Measurements from ENCODE around the gene MPV17L2.
A peak's percentile ranks its signal among the peaks of the same experiment; 100 is the strongest.
"Not testable (repeated sequence)": the region's sequence is repeated elsewhere in the genome, so short reads cannot be mapped to it uniquely, and the experiment has no call there.

Gene MPV17L2

DNA sequence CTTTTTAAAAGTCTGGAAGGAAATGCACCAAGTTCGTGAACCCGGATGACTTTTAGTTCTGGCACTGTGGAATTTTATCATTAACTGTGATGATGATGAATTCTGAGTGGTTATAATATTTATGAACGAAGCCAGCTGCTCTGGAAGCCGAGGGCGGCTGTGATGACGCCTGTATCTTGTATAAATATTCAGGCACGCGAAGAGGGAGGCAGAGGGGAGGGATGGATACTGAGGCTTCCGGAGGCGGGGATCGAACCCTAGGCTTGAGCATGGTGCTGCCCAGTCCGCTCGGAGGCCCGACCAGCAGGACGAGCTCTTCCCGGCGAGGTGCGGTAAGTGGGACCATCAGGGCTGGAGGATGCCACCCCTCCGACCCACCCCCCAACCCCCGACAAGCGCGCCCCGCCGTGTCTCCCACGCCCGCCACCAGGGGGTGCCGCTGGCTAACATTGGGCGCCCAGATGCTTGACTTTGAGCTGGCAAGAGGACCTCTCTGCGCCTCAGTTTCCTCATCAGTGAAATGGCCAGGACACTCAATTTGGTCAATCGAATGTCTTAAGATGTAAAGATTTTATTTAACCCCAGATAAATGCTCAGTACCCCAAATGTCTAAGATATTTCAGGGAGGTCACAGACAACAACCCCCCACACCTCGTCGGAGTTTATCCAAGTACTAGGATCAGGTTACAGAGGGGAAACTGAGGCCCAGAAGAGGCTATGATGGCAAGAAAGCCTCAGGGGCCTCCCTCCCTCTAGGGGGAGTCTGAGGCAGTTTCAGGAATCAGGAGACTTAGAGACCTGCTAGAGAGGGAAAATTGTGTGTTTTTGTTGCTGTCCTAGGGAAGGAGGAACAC, 15.3 kb downstream of the MPV17L2 start:
- no peaks in the 10 kb centered on the region for H3K9me3 Mint-ChIP-seq
- H3K36me3 Mint-ChIP-seq (ENCODE audit: low read depth) = peaks cover 3% of the 10 kb centered on the region
- DNase-seq = peak; percentile 78
- peaks cover 16% of the 10 kb centered on the region for H3K4me1 Mint-ChIP-seq (ENCODE audit: low read depth)
- no peak overlapping the region for H3K27ac Mint-ChIP-seq
- no peak overlapping the region for H3K4me3 Mint-ChIP-seq
- H3K27me3 Mint-ChIP-seq = peaks cover 8% of the 10 kb centered on the region

DNA sequence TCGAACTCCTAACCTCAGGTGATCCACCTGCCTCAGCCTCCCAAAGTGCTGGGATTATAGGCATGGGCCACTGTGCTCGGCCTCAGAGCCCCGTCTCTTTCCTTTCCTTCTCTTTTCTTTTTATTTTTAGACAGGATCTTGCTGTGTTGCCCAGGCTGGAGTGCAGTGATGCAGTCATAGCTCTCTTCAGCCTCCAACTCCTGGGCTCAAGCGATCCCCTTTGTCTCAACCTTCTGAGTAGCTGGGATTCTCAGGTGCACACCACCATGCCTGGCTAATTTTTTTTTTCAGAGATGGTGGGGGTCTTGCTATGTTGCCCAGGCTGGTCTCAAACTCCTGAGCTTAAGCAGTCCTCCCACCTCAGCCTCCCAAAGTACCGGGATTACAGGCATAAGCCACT, 16.9 kb downstream of the MPV17L2 start:
- H3K27ac Mint-ChIP-seq; H3K4me1 Mint-ChIP-seq (ENCODE audit: low read depth); H3K9me3 Mint-ChIP-seq; H3K36me3 Mint-ChIP-seq (ENCODE audit: low read depth); DNase-seq; H3K4me3 Mint-ChIP-seq: not testable (repeated sequence)
- peaks cover 11% of the 10 kb centered on the region for H3K27me3 Mint-ChIP-seq

DNA sequence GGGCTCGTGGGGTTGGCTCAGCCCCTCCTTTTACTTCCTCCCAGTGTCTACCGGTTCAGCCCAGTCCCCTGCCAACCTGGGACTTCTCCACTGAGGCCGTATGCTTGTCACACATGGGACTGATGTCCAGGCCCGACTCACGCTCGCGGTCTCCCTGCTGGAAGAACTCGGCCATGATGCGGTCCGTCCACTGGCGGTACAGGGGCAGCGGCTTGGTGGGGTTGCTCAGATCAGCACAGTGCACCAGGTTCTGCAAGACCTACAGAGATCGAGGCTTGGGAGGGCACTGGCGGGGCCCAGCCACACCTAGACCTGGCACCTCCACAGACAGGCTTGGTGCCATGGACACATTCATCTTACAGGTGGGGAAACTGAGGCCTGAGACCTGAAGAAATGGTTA, 18.7 kb downstream of the MPV17L2 start:
- Mint-ChIP-seq H3K36me3 (ENCODE audit: low read depth) (no peaks in the 10 kb centered on the region), H3K4me3 (no peak overlapping the region), H3K27ac (no peak overlapping the region), H3K27me3 (peaks cover 11% of the 10 kb centered on the region), H3K4me1 (ENCODE audit: low read depth) (peaks cover 8% of the 10 kb centered on the region), H3K9me3 (no peaks in the 10 kb centered on the region)
- DNase-seq = no peak

DNA sequence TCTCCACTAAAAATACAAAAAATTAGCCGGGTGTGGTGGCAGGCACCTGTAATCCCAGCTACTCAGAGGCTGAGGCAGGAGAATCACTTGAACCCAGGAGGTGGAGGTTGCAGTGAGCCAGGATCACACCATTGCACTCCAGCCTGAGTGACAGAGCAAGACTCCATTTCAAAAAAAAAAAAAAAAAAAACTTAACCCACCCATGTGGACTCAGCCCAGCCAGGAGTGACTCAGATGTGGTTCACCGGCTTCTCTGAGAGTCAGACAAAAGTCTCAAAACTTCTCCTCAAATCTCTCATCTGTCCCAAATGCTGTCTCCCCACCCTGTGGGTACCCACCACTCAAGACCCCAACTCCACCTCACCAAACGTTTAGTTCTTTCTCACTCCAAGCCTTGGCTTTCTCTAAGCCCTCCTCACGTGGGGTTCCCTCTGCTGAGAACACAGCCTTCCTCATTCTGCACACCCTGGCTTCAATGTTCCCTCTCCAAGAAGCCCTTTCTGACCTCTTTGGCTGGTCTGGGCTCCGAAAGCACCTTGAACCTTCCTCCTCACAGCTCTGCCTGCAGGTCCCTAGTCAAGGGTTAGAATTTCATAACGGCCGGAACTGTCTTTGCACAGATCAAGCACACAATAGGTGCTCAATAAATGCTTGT, 21.9 kb downstream of the MPV17L2 start:
- H3K27me3 Mint-ChIP-seq = peaks cover 3% of the 10 kb centered on the region
- H3K9me3 Mint-ChIP-seq = no peaks in the 10 kb centered on the region
- no peak for DNase-seq
- no peaks in the 10 kb centered on the region for H3K36me3 Mint-ChIP-seq (ENCODE audit: low read depth)
- H3K4me3 Mint-ChIP-seq = no peak overlapping the region
- H3K27ac Mint-ChIP-seq = no peak overlapping the region
- peaks cover 8% of the 10 kb centered on the region for H3K4me1 Mint-ChIP-seq (ENCODE audit: low read depth)

DNA sequence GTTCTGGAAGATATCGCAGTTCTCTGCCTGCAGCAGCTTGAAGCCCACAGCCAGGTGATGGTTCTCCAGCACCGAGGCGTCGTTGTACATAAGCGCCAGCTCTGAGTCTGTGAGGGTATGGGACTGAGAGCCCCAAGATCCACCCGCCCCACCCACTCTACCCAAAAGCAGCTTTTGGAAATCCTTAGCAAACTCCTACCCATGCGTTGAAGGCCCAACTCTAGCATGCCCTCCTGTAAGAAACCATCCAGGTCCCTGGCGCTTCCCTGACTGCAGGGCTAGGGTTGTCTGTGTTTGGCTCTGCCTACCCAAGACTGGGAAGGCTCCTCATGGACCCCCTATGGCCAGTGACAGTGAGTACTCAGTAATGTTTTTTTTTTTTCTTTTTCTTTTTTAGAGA, 23.8 kb downstream of the MPV17L2 start:
- Mint-ChIP-seq H3K36me3 (ENCODE audit: low read depth) (no peaks in the 10 kb centered on the region), H3K27ac (no peak overlapping the region), H3K4me1 (ENCODE audit: low read depth) (peaks cover 11% of the 10 kb centered on the region), H3K9me3 (no peaks in the 10 kb centered on the region), H3K4me3 (no peak overlapping the region), H3K27me3 (peaks cover 10% of the 10 kb centered on the region)
- no peak for DNase-seq

DNA sequence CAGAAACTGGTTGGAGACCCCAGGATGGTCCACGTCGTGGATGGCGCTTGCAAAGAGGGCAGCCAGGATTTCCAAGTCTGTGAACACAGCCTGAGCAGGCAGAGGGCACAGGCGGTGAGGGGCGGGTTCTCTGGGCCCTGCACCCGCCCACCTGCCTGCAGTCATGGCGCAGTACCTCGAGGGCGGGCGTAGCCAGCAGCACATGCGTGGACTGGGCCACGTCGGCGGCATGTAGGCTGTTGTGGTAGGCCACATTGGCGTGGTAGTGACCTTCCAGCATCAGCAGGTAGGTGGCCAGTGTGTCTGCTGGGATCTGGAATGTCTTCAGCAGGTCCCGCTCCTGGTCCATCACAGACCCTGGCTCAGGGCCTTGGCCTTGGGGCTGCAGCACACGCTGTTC, 25.1 kb downstream of the MPV17L2 start:
- Mint-ChIP-seq H3K36me3 (ENCODE audit: low read depth) (no peaks in the 10 kb centered on the region), H3K4me3 (no peak overlapping the region), H3K4me1 (ENCODE audit: low read depth) (peaks cover 11% of the 10 kb centered on the region), H3K27me3 (peaks cover 19% of the 10 kb centered on the region), H3K9me3 (no peaks in the 10 kb centered on the region), H3K27ac (no peak overlapping the region)
- no peak for DNase-seq

DNA sequence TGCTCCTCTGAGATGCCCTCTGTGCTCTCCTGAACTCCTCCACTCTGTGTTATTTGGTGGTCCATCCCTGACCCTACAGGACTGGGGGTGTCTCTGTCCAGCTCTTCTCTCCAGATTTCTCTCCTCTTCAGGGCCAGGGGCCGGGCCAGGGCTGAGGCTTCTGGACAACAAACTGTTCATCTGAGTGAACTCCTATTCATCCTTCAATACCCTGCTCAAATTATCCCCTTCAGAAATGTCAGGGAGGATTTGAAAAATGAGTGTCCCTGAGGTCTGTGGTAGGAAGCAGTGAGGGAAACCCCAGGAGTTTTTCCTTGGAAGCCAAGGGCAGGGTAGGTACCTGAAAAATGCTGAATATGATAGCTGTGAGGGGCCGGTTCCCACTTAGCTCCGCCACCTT, 25.6 kb downstream of the MPV17L2 start:
- no peak overlapping the region for H3K4me3 Mint-ChIP-seq
- no peak overlapping the region for H3K27ac Mint-ChIP-seq
- peaks cover 22% of the 10 kb centered on the region for H3K27me3 Mint-ChIP-seq
- H3K4me1 Mint-ChIP-seq (ENCODE audit: low read depth) = peaks cover 11% of the 10 kb centered on the region
- no peaks in the 10 kb centered on the region for H3K9me3 Mint-ChIP-seq
- DNase-seq = no peak
- H3K36me3 Mint-ChIP-seq (ENCODE audit: low read depth) = no peaks in the 10 kb centered on the region

DNA sequence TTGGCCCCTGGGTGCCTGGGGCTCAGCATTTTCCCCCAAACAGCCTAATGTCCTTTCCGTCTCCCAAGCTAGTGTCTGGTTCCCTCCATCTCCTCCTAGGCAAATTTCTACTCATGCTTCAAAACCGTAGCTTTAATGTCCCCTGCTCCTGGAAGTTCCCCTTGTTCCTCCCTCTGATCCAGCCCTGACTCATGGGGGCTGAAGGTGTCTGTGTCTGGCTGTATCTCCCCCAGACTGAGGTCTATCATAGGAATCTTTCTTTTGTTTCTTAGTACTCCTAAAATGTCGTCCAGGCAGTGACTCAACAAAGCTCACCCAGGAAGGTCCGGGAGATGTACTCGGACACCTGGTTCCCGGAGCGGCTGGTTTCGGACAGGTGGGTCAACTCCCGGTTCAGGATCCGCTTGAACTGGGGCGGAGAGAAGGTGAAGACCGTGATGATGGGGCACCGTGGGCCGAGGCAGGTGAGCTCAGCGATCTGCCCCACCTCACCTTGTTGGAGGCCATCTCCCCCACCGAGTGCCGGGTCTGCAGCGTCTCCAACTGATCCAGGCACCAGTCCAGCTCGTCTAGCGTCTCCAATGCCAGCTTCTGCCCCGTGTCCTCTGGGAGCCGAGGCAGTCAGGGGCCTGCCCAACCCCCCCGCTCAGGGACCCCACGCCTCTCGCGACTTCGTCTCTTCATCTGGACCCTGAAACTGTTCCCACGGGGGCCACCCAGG, 27.1 kb downstream of the MPV17L2 start:
- no peak overlapping the region for H3K27ac Mint-ChIP-seq
- no peaks in the 10 kb centered on the region for H3K36me3 Mint-ChIP-seq (ENCODE audit: low read depth)
- H3K27me3 Mint-ChIP-seq = peaks cover 35% of the 10 kb centered on the region
- no peak overlapping the region for H3K4me3 Mint-ChIP-seq
- peaks cover 16% of the 10 kb centered on the region for H3K4me1 Mint-ChIP-seq (ENCODE audit: low read depth)
- no peak for DNase-seq
- no peaks in the 10 kb centered on the region for H3K9me3 Mint-ChIP-seq

DNA sequence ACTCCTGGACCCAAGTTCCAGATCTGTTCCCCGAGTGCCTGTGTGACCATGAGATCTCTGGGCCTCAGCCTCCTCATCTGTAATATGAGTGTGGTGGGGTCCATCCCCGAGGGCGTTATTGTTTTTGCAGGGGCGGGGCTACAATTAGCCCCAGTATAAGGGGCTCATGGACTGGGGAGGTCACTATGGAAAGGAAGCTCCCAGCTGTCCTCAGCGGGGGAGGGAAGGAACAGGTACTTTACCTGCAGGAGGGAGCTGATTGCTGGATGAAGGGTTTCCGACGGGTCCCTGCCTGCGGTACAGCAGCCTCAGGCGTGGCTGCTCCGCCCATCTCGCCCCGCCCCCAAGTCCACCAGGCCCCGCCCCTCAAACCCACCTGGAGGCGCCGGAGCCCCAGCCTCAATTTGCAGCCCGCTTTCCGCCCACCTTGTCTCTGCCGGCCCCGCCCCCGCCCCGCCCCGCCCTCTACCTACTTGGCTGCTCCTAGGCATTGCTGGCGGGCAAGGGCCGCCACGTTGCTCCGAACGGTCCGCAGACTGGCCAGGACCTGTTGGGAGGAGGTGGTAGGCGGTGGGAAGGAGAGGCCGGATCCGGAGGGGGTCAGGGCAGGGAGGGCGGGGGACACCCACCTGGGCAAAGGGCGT, 27.7 kb downstream of the MPV17L2 start:
- H3K4me3 Mint-ChIP-seq = no peak overlapping the region

DNA sequence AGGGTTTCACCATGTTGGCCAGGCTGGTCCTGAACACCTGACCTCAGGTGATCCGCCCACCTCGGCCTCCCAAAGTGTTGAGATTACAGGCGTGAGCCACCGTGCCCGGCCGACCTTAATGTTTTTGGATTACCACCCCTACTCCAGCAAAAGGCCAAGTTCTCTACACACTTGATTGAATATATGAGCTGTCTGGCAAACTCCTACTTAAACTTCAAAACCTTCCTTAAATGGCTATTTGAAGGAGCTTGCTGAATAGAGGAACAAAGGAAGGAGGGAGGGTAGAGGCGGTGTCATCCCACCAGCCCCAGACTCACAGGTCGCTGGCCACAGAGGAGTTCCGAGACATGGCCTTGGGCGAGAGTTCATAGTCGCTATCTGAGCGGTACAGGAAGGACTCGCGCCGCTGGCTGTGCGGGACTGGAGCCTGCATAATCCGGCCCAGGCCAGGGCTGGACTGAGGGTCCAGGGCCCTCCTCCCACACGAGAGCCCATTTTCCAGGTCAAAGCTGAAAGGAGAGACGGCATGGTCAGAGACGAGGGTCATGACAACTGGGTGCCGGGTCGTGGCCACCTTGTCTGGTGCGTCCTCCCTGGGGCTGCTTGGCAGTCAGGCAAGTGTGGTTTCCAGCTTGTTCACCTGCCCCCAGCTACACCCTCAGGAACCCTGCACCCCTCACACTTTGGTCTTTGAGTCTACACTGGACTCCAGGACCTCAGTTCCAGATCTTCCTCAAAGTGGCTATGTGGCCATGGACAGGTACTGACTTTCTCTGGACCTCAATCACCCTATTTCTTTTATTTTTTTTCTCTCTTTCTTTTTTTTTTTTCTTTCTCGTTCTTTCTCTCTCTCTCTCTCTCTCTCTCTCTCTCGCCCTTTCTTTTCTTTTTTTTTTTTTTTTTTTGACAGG, 29.1 kb downstream of the MPV17L2 start:
- Mint-ChIP-seq H3K27ac (no peak overlapping the region), H3K4me1 (ENCODE audit: low read depth) (peaks cover 23% of the 10 kb centered on the region), H3K9me3 (no peaks in the 10 kb centered on the region), H3K36me3 (ENCODE audit: low read depth) (no peaks in the 10 kb centered on the region), H3K27me3 (peaks cover 52% of the 10 kb centered on the region), H3K4me3 (no peak overlapping the region)
- no peak for DNase-seq

More for the DNA sequence above, 27.7 kb downstream of the MPV17L2 start:
- H3K27ac Mint-ChIP-seq = no peak overlapping the region
- no peaks in the 10 kb centered on the region for H3K36me3 Mint-ChIP-seq (ENCODE audit: low read depth)
- peaks cover 21% of the 10 kb centered on the region for H3K4me1 Mint-ChIP-seq (ENCODE audit: low read depth)
- DNase-seq = no peak
- H3K9me3 Mint-ChIP-seq = no peaks in the 10 kb centered on the region
- peaks cover 42% of the 10 kb centered on the region for H3K27me3 Mint-ChIP-seq

DNA sequence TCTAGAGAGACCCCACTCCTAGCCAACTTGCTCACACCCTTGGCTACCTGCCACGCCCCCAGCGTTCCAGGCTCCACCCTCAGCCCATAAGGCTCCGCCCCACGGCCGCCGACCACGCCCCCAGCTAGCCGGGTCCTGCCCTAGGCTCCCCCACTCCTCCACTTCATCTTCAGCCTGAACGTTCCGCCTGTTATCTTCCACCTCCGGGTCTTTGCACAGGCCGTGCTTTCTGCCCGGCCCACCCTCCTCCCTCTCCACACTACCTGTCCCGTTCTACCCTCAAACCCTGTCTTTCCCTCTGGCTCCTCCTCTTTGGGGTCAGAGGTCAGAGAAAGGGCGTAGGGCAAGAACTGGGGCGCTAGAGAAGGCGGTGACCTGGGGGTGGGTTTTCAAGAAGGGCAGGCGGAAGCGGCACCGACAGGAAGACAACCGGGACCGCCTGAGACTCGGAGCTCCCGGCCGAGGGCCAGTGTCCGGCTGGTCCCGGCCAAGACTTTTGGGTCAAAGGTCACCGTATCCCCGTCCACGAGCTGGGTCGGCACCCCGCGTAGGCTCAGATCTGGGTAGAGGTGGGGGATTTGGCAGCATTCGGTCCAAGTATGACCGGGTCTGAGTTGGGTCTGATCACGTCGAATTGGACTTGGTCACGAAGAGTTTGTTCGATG, 31.0 kb downstream of the MPV17L2 start:
- H3K4me3 Mint-ChIP-seq = peak overlapping the region; percentile 74
- H3K27me3 Mint-ChIP-seq = peaks cover 65% of the 10 kb centered on the region
- peak; percentile 67 for DNase-seq
- peak overlapping the region; percentile 70 for H3K27ac Mint-ChIP-seq
- H3K36me3 Mint-ChIP-seq (ENCODE audit: low read depth) = no peaks in the 10 kb centered on the region
- H3K9me3 Mint-ChIP-seq = no peaks in the 10 kb centered on the region
- H3K4me1 Mint-ChIP-seq (ENCODE audit: low read depth) = peaks cover 23% of the 10 kb centered on the region

DNA sequence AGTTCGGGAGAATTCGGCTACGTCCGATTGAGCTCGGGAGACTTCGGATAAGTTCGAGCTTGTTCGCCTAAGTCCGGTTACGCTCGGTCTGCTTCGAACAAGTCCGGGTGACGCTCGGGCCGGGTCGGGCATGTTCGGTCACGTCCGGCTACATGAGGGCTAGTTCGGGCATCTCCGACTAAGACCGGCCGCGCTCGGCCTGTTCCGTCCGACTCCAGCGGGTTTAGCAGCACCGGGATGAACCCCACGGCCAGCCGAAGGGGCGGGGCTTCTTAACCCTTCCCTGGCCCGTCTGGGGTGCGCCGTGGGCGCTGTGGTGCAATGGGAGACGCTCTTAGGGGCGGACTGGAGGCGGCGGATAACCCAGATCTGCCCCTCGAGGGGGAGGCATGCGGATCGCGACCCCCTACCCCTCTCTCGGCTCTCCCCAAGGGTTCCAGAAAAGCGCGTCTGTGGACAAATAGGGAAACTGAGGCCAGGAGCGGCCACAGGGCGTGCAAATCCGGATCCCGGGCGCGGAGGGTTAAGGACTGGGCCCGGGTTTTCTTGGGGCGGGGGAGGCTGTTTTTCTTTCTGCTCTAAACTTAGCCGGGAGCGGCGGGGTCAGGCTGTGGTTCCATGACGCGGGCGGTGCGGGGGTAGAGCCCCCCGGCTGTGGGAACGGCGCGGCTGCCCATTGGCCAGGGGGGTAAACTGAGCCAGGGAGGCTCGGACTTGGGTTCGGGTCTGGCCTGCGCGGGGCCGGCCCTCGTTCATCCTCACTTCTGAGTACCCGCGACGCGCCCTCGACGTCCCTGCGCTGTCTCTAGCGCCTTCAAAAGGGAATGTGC, 31.7 kb downstream of the MPV17L2 start:
- peaks cover 71% of the 10 kb centered on the region for H3K27me3 Mint-ChIP-seq

DNA sequence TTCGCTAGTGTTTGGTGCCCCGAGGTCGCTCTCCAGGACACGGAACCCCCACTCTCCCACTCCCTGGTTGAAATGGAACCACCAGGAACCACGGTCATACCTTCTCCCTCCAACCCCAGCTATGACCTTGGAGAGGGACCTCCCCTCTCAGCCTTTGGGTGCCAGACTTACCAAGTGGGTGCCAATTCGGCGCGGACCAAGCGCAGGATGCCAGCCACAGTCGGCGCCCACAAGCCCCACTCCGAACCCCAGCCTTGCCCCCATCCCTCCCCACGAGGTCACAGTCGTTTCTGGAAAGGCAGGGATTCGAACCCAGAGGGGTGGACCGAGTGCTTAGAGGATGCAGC, 32.3 kb downstream of the MPV17L2 start:
- Mint-ChIP-seq H3K27ac (no peak overlapping the region), H3K4me3 (peak overlapping the region; percentile 74), H3K4me1 (ENCODE audit: low read depth) (peaks cover 23% of the 10 kb centered on the region), H3K9me3 (no peaks in the 10 kb centered on the region), H3K36me3 (ENCODE audit: low read depth) (no peaks in the 10 kb centered on the region), H3K27me3 (peaks cover 74% of the 10 kb centered on the region)
- no peak for DNase-seq

More for the DNA sequence above, 31.7 kb downstream of the MPV17L2 start:
- H3K27ac Mint-ChIP-seq = peak overlapping the region; percentile 70
- H3K36me3 Mint-ChIP-seq (ENCODE audit: low read depth) = no peaks in the 10 kb centered on the region
- DNase-seq = peak; percentile 93
- peak overlapping the region; percentile 74 for H3K4me3 Mint-ChIP-seq
- H3K9me3 Mint-ChIP-seq = no peaks in the 10 kb centered on the region
- peaks cover 23% of the 10 kb centered on the region for H3K4me1 Mint-ChIP-seq (ENCODE audit: low read depth)

Measured in activated T-cell treated with anti-CD3 and anti-CD28 coated beads, Interleukin-2, amount 50 U/mL, for 24 hours (primary cell).